B cell (primary cell): ENCODE data around the gene CNPY2.

Experiments used
- EZH2 ChIP-seq: IDR thresholded peaks from 2 replicates; pipeline ENCODE4 v1.6.1; 2012; ENCODE audit warnings: borderline replicate concordance, low read depth, mild to moderate bottlenecking, moderate library complexity, low read length; ENCODE audit not compliant: insufficient read depth, poor library complexity, severe bottlenecking
- TF ChIP-seq, protein P1 (sequence below): fragments of 200-600 bp; IDR thresholded peaks from one replicate; pipeline ENCODE4 v1.8.0; 2022; ENCODE audit warnings: antibody characterized with exemption, mild to moderate bottlenecking

DNA sequence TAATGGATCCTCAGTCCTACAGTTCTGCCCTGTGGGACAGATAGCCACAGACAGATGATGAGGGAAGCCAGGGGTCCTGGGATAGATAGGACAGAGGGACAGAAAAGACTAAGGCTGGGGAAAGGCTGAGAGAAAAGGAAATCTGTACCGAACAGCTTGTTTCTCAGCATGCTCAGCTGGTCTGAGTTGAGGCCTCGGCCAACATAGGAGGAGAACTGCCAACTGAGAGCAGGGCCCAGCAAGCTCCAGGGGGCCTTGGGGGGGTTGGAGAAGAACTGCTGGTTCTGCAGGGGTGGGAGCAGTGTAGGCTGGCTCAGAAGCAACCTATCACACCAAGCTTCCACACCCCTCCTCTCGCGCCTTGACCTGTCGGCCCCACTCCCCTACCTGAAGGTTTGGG, 33.0 kb upstream of the CNPY2 start:
- TF ChIP-seq, protein P1, sequence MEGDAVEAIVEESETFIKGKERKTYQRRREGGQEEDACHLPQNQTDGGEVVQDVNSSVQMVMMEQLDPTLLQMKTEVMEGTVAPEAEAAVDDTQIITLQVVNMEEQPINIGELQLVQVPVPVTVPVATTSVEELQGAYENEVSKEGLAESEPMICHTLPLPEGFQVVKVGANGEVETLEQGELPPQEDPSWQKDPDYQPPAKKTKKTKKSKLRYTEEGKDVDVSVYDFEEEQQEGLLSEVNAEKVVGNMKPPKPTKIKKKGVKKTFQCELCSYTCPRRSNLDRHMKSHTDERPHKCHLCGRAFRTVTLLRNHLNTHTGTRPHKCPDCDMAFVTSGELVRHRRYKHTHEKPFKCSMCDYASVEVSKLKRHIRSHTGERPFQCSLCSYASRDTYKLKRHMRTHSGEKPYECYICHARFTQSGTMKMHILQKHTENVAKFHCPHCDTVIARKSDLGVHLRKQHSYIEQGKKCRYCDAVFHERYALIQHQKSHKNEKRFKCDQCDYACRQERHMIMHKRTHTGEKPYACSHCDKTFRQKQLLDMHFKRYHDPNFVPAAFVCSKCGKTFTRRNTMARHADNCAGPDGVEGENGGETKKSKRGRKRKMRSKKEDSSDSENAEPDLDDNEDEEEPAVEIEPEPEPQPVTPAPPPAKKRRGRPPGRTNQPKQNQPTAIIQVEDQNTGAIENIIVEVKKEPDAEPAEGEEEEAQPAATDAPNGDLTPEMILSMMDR, result no peak
- TF ChIP-seq EZH2, result no peak
